Loucy (cell line): Measurements from ENCODE around the gene DMBX1.

Experiments
- CTCF ChIP-seq: fragments of 200-600 bp; sonication (generic); conservative IDR thresholded peaks from 2 replicates; pipeline ENCODE4 v1.5.1; 2014; ENCODE audit warnings: mild to moderate bottlenecking, antibody characterized with exemption, low read length
- EZH2phosphoT487 ChIP-seq: fragments of 200-600 bp; IDR thresholded peaks from 2 replicates; pipeline ENCODE4 v1.6.1; 2018; ENCODE audit warnings: antibody characterized with exemption, mild to moderate bottlenecking, moderate library complexity, borderline replicate concordance

GRCh38 chr1:46481961-46482360 is 7.7 kb upstream of the DMBX1 start:
- TF ChIP-seq CTCF (no peak), EZH2phosphoT487 (no peak)
